HEK293 (cell line): ENCODE data around the gene ALKAL2.

ENCODE experiments used
- CTCF ChIA-PET: fragments of 350-600 bp; formaldehyde crosslinking; extraction: SDS; loops from one replicate; lab custom pipeline; 2021; ENCODE audit warnings: antibody characterized with exemption; lab: Yijun Ruan, JAX
- POLR2A ChIA-PET: fragments of 300-600 bp; formaldehyde crosslinking; extraction: SDS; loops from one replicate; lab custom pipeline; 2020; ENCODE audit warnings: antibody characterized with exemption, inconsistent platforms; lab: Yijun Ruan, JAX
- H3K27ac ChIP-seq: fragments of 200-500 bp; sonication (Bioruptor generic); 2 replicates; pipeline ENCODE4 v1.5.1; 2014; ENCODE audit warnings: low read depth, low read length, control low read depth, inconsistent platforms; ENCODE audit errors: extremely low read depth
- H3K36me3 ChIP-seq, 2 experiments: fragments of 200-500 bp in 1 of 2; sonication (Bioruptor generic) in 1 of 2; 1 replicate in 1 of 2; 2 replicates in 1 of 2; pipeline ENCODE4 v1.5.1; 2014 to 2017; ENCODE audit warnings: inconsistent platforms in 2 of 2, low read length in 2 of 2; ENCODE audit not compliant: control insufficient read depth in 2 of 2, insufficient read depth in 1 of 2
- H3K4me1 ChIP-seq: fragments of 200-500 bp; sonication (Bioruptor generic); 2 replicates; pipeline ENCODE4 v1.5.1; 2014; ENCODE audit warnings: mild to moderate bottlenecking, low read length, inconsistent platforms; ENCODE audit not compliant: control insufficient read depth, insufficient read depth
- H3K4me3 ChIP-seq: 2 replicates; pipeline ENCODE4 v1.5.1; 2011; ENCODE audit warnings: low read depth, mild to moderate bottlenecking, control low read depth, low read length, moderate library complexity
- H3K9me3 ChIP-seq: fragments of 200-500 bp; sonication (Bioruptor generic); 2 replicates; pipeline ENCODE4 v1.5.1; 2014; ENCODE audit warnings: low read depth, low read length, inconsistent platforms; ENCODE audit not compliant: control insufficient read depth, insufficient read depth
- GFI1B ChIP-seq: fragments of 450-650 bp; formaldehyde crosslinking; IDR thresholded peaks from 2 replicates; pipeline ENCODE4 v1.5.1; 2016; ENCODE audit warnings: missing biosample characterization, missing genetic modification characterization
- GLIS2 ChIP-seq: fragments of 450-650 bp; formaldehyde crosslinking; IDR thresholded peaks from 2 replicates; pipeline ENCODE4 v1.5.1; 2016; ENCODE audit warnings: missing biosample characterization, missing genetic modification characterization
- IKZF3 ChIP-seq: fragments of 450-650 bp; IDR thresholded peaks from 2 replicates; pipeline ENCODE4 v1.5.0; 2018; ENCODE audit warnings: missing biosample characterization, mild to moderate bottlenecking, missing genetic modification characterization, moderate library complexity
- PRDM4 ChIP-seq: fragments of 450-650 bp; formaldehyde crosslinking; IDR thresholded peaks from 2 replicates; pipeline ENCODE4 v1.5.1; 2017; ENCODE audit warnings: missing biosample characterization, missing genetic modification characterization
- SCRT1 ChIP-seq: fragments of 450-650 bp; formaldehyde crosslinking; IDR thresholded peaks from 2 replicates; pipeline ENCODE4 v1.5.1; 2016; ENCODE audit warnings: missing biosample characterization, missing genetic modification characterization, borderline replicate concordance
- ZNF132 ChIP-seq: fragments of 450-650 bp; formaldehyde crosslinking; IDR thresholded peaks from 2 replicates; pipeline ENCODE4 v1.5.1; 2017; ENCODE audit warnings: missing biosample characterization, missing genetic modification characterization, borderline replicate concordance
- ZNF138 ChIP-seq: fragments of 450-650 bp; formaldehyde crosslinking; IDR thresholded peaks from 2 replicates; pipeline ENCODE4 v1.5.1; 2016; ENCODE audit warnings: missing biosample characterization, missing genetic modification characterization, borderline replicate concordance
- ZNF157 ChIP-seq: fragments of 450-650 bp; formaldehyde crosslinking; IDR thresholded peaks from 2 replicates; pipeline ENCODE4 v1.5.1; 2016; ENCODE audit warnings: missing biosample characterization, missing genetic modification characterization
- ZNF350 ChIP-seq: fragments of 450-650 bp; formaldehyde crosslinking; IDR thresholded peaks from 2 replicates; pipeline ENCODE4 v1.5.0; 2017; ENCODE audit warnings: missing biosample characterization, mild to moderate bottlenecking, missing genetic modification characterization
- ZNF394 ChIP-seq: fragments of 450-650 bp; formaldehyde crosslinking; IDR thresholded peaks from 2 replicates; pipeline ENCODE4 v1.5.1; 2016; ENCODE audit warnings: missing biosample characterization, missing genetic modification characterization, mild to moderate bottlenecking, moderate library complexity, borderline replicate concordance
- ZNF473 ChIP-seq: fragments of 450-650 bp; formaldehyde crosslinking; IDR thresholded peaks from 2 replicates; pipeline ENCODE4 v1.5.1; 2017; ENCODE audit warnings: missing biosample characterization, missing genetic modification characterization
- ZNF555 ChIP-seq: fragments of 450-650 bp; formaldehyde crosslinking; conservative IDR thresholded peaks from 2 replicates; pipeline ENCODE4 v1.5.1; 2017; ENCODE audit warnings: missing biosample characterization, mild to moderate bottlenecking, missing genetic modification characterization, inconsistent platforms
- ZNF561 ChIP-seq: fragments of 450-650 bp; IDR thresholded peaks from 2 replicates; pipeline ENCODE4 v1.5.1; 2018; ENCODE audit warnings: missing biosample characterization, missing genetic modification characterization, borderline replicate concordance
- ZNF571 ChIP-seq: fragments of 450-650 bp; formaldehyde crosslinking; IDR thresholded peaks from 2 replicates; pipeline ENCODE4 v1.5.0; 2017; ENCODE audit warnings: missing biosample characterization, missing genetic modification characterization
- ZNF600 ChIP-seq: fragments of 450-650 bp; formaldehyde crosslinking; IDR thresholded peaks from 2 replicates; pipeline ENCODE4 v1.5.1; 2016; ENCODE audit warnings: missing biosample characterization, missing genetic modification characterization
- ZNF654 ChIP-seq: fragments of 450-650 bp; formaldehyde crosslinking; IDR thresholded peaks from 2 replicates; pipeline ENCODE4 v1.5.1; 2016; ENCODE audit warnings: low read depth, missing biosample characterization, missing genetic modification characterization
- ZNF76 ChIP-seq: fragments of 450-650 bp; formaldehyde crosslinking; IDR thresholded peaks from 2 replicates; pipeline ENCODE4; 2016; ENCODE audit warnings: low read depth, missing biosample characterization, missing genetic modification characterization, borderline replicate concordance
- ZNF776 ChIP-seq: fragments of 450-650 bp; formaldehyde crosslinking; IDR thresholded peaks from 2 replicates; pipeline ENCODE4 v1.5.0; 2017; ENCODE audit warnings: missing biosample characterization, missing genetic modification characterization, borderline replicate concordance
- ZNF785 ChIP-seq: fragments of 450-650 bp; formaldehyde crosslinking; IDR thresholded peaks from 2 replicates; pipeline ENCODE4 v1.5.1; 2016; ENCODE audit warnings: missing biosample characterization, missing genetic modification characterization
- ZNF837 ChIP-seq: fragments of 450-650 bp; formaldehyde crosslinking; IDR thresholded peaks from 2 replicates; pipeline ENCODE4 v1.5.1; 2016; ENCODE audit warnings: missing biosample characterization, missing genetic modification characterization
- ZNF843 ChIP-seq: fragments of 450-650 bp; formaldehyde crosslinking; IDR thresholded peaks from 2 replicates; pipeline ENCODE4 v1.5.1; 2016; ENCODE audit warnings: missing biosample characterization, missing genetic modification characterization
- ZSCAN16 ChIP-seq: fragments of 450-650 bp; formaldehyde crosslinking; IDR thresholded peaks from 2 replicates; pipeline ENCODE4 v1.5.1; 2016; ENCODE audit warnings: missing biosample characterization, missing genetic modification characterization
- ZSCAN18 ChIP-seq: fragments of 450-650 bp; formaldehyde crosslinking; IDR thresholded peaks from 2 replicates; pipeline ENCODE4 v1.5.1; 2016; ENCODE audit warnings: missing biosample characterization, missing genetic modification characterization
- ZXDB ChIP-seq: fragments of 450-650 bp; formaldehyde crosslinking; IDR thresholded peaks from 2 replicates; pipeline ENCODE4 v1.5.1; 2016; ENCODE audit warnings: missing biosample characterization, missing genetic modification characterization
- TF ChIP-seq, protein P1 (sequence below): fragments of 450-650 bp; formaldehyde crosslinking; IDR thresholded peaks from 2 replicates; pipeline ENCODE4 v1.5.1; 2016; ENCODE audit warnings: missing biosample characterization, missing genetic modification characterization
- TF ChIP-seq, protein P2 (sequence below): fragments of 450-650 bp; formaldehyde crosslinking; conservative IDR thresholded peaks from 2 replicates; pipeline ENCODE4 v1.5.1; 2016; ENCODE audit warnings: low read depth, missing biosample characterization, missing genetic modification characterization

Gene ALKAL2

GRCh38 chr2:322326-322725 lies 34.4 kb upstream of the ALKAL2 start:
- ChIA-PET POLR2A (no interaction called here), CTCF (no interaction called here)
- H3K9me3 ChIP-seq: no peaks in the 10 kb centered on the region
- H3K27ac ChIP-seq: no peak overlapping the region
- no peaks in the 10 kb centered on the region for H3K4me1 ChIP-seq
- H3K36me3 ChIP-seq: no peaks in the 10 kb centered on the region
- TF ChIP-seq ZNF132 (no peak), ZNF571 (tag by site-specific recombination) (no peak), SCRT1 (no peak), ZNF76 (tag by site-specific recombination) (no peak), ZNF843 (tag by site-specific recombination) (no peak), ZNF350 (tag by site-specific recombination) (no peak), ZNF473 (tag by site-specific recombination) (no peak), GLIS2 (tag by site-specific recombination) (no peak), ZNF561 (tag by site-specific recombination) (no peak), PRDM4 (tag by site-specific recombination) (no peak), ZNF837 (tag by site-specific recombination) (no peak), ZXDB (tag by site-specific recombination) (no peak)
- TF ChIP-seq, all 188 proteins: peak for 0
- no peak overlapping the region for H3K4me3 ChIP-seq

- Histone ChIP-seq H3K27ac (no peak overlapping the region), H3K36me3 (no peaks in the 10 kb centered on the region), H3K9me3 (no peaks in the 10 kb centered on the region), H3K4me1 (no peaks in the 10 kb centered on the region), H3K4me3 (no peak overlapping the region)
- CTCF ChIA-PET: no interaction called here
- POLR2A ChIA-PET: no interaction called here
- TF ChIP-seq ZNF394 (tag by site-specific recombination): no peak
- no peak for TF ChIP-seq ZNF600 (tag by site-specific recombination)
- TF ChIP-seq GFI1B (tag by site-specific recombination): no peak
- no peak for TF ChIP-seq ZNF555 (tag by site-specific recombination)
- TF ChIP-seq IKZF3 (tag by site-specific recombination): no peak
- no peak for TF ChIP-seq ZNF654
- TF ChIP-seq ZSCAN18 (tag by site-specific recombination): no peak
- TF ChIP-seq, protein P1, sequence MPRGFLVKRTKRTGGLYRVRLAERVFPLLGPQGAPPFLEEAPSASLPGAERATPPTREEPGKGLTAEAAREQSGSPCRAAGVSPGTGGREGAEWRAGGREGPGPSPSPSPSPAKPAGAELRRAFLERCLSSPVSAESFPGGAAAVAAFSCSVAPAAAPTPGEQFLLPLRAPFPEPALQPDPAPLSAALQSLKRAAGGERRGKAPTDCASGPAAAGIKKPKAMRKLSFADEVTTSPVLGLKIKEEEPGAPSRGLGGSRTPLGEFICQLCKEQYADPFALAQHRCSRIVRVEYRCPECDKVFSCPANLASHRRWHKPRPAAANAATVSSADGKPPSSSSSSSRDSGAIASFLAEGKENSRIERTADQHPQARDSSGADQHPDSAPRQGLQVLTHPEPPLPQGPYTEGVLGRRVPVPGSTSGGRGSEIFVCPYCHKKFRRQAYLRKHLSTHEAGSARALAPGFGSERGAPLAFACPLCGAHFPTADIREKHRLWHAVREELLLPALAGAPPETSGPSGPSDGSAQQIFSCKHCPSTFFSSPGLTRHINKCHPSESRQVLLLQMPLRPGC: no peak
- no peak for TF ChIP-seq ZSCAN16
- no peak for TF ChIP-seq ZNF138
- TF ChIP-seq ZNF157 (tag by site-specific recombination): no peak
- TF ChIP-seq, protein P2, sequence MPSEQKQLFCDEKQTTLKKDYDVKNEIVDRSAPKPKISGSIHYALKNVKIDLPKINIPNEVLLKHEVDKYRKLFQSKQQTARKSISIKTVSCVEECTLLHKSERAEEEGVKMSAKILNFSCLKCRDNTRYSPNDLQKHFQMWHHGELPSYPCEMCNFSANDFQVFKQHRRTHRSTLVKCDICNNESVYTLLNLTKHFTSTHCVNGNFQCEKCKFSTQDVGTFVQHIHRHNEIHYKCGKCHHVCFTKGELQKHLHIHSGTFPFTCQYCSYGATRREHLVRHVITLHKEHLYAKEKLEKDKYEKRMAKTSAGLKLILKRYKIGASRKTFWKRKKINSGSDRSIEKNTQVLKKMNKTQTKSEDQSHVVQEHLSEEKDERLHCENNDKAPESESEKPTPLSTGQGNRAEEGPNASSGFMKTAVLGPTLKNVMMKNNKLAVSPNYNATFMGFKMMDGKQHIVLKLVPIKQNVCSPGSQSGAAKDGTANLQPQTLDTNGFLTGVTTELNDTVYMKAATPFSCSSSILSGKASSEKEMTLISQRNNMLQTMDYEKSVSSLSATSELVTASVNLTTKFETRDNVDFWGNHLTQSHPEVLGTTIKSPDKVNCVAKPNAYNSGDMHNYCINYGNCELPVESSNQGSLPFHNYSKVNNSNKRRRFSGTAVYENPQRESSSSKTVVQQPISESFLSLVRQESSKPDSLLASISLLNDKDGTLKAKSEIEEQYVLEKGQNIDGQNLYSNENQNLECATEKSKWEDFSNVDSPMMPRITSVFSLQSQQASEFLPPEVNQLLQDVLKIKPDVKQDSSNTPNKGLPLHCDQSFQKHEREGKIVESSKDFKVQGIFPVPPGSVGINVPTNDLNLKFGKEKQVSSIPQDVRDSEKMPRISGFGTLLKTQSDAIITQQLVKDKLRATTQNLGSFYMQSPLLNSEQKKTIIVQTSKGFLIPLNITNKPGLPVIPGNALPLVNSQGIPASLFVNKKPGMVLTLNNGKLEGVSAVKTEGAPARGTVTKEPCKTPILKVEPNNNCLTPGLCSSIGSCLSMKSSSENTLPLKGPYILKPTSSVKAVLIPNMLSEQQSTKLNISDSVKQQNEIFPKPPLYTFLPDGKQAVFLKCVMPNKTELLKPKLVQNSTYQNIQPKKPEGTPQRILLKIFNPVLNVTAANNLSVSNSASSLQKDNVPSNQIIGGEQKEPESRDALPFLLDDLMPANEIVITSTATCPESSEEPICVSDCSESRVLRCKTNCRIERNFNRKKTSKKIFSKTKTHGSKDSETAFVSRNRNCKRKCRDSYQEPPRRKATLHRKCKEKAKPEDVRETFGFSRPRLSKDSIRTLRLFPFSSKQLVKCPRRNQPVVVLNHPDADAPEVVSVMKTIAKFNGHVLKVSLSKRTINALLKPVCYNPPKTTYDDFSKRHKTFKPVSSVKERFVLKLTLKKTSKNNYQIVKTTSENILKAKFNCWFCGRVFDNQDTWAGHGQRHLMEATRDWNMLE (tag by site-specific recombination): no peak
- no peak for TF ChIP-seq ZNF785 (tag by site-specific recombination)
- TF ChIP-seq ZNF776 (tag by site-specific recombination): no peak
Observed at GRCh38 chr2:320561-320960, 32.7 kb upstream of the ALKAL2 start.
